T-cell (primary cell): ENCODE data around the gene PDIA3. TPM values are rescaled to one million over a fixed set of nuclear protein-coding genes. Genes with fewer than 3 reads are reported as not detected.
A peak's percentile ranks its signal among the peaks of the same experiment; 100 is the strongest.

Experiments
- ATAC-seq, 4 experiments: fragments of 200-7000 bp in 3 of 4; fragments of 150-1000 bp in 1 of 4; cut with Tn5 transposase; replicated peaks in 1 of 4; 1 replicate in 3 of 4; 2 replicates in 1 of 4; pipeline ENCODE4 v1.10.0; 2021; ENCODE audit warnings: moderate library complexity in 3 of 4, mild to moderate bottlenecking in 2 of 4, moderate number of reproducible peaks in 1 of 4
- CTCF ChIA-PET, 2 donors: fragments of 300-600 bp; sonication (Branson Sonifier 250); formaldehyde crosslinking; loops; one replicate each; lab custom pipeline; 2022; ENCODE audit warnings: antibody characterized with exemption in 2 of 2; lab: Charles Lee
- POLR2A ChIA-PET, 2 donors: fragments of 300-600 bp; sonication (Branson Sonifier 250); formaldehyde crosslinking; loops; one replicate each; lab custom pipeline; 2022; ENCODE audit warnings: antibody characterized with exemption in 2 of 2; lab: Charles Lee
- DNase-seq, 35 experiments: peaks; one replicate each; pipeline versions ENCODE4 v3.0.0 to v3.0.0-alpha.2; 2013 to 2023
- H3K27ac ChIP-seq: one replicate; pipeline ENCODE4 v1.5.1; 2013; ENCODE audit warnings: low read length
- H3K27me3 ChIP-seq, 2 experiments: replicated peaks in 1 of 2; 1 replicate in 1 of 2; 2 replicates in 1 of 2; pipeline versions ENCODE4 v1.6.1 to v1.7.0; 2013; ENCODE audit warnings: low read length in 1 of 2, mixed read lengths in 1 of 2; ENCODE audit not compliant: control insufficient read depth in 2 of 2, insufficient read depth in 2 of 2; ENCODE audit errors: extremely low read depth in 1 of 2
- H3K36me3 ChIP-seq, 2 donors: 1 replicate in 1 of 2; 2 replicates in 1 of 2; pipeline versions ENCODE4 v1.6.1 to v1.7.0; 2013; ENCODE audit warnings: low read length in 1 of 2; ENCODE audit not compliant: control insufficient read depth in 2 of 2, insufficient read depth in 1 of 2; ENCODE audit errors: extremely low read depth in 1 of 2
- H3K4me1 ChIP-seq, 2 experiments: 1 replicate in 1 of 2; 2 replicates in 1 of 2; pipeline versions ENCODE4 v1.6.1 to v1.7.0; 2013; ENCODE audit warnings: low read length in 2 of 2, mixed read lengths in 1 of 2; ENCODE audit not compliant: insufficient read depth in 2 of 2, control insufficient read depth in 1 of 2; ENCODE audit errors: extremely low read depth in 1 of 2
- H3K4me3 ChIP-seq, 2 donors: 1 replicate in 1 of 2; 2 replicates in 1 of 2; pipeline versions ENCODE4 v1.5.1 to v1.7.0; 2013; ENCODE audit warnings: mild to moderate bottlenecking in 2 of 2, low read length in 1 of 2, moderate library complexity in 1 of 2; ENCODE audit not compliant: control insufficient read depth in 1 of 2; ENCODE audit errors: extremely low read depth in 1 of 2
- H3K9me3 ChIP-seq: 2 replicates; pipeline ENCODE4 v1.7.0; 2013
- H3K27ac Mint-ChIP-seq, 2 donors: one replicate each; pipeline ENCODE4 v1.8.0; 2020 to 2021; ENCODE audit warnings: mild to moderate bottlenecking in 2 of 2, mixed read lengths in 2 of 2
- H3K27me3 Mint-ChIP-seq, 2 donors: one replicate each; pipeline ENCODE4 v1.8.0; 2021 to 2022; ENCODE audit warnings: mixed read lengths in 2 of 2
- H3K36me3 Mint-ChIP-seq: one replicate; pipeline ENCODE4 v1.8.0; 2021; ENCODE audit warnings: mixed read lengths
- H3K4me1 Mint-ChIP-seq, 3 donors: one replicate each; pipeline ENCODE4 v1.8.0; 2020 to 2022; ENCODE audit warnings: mixed read lengths in 3 of 3, mild to moderate bottlenecking in 1 of 3
- H3K4me3 Mint-ChIP-seq, 3 donors: one replicate each; pipeline ENCODE4 v1.8.0; 2020 to 2022; ENCODE audit warnings: mild to moderate bottlenecking in 3 of 3, mixed read lengths in 3 of 3, moderate library complexity in 3 of 3
- H3K9me3 Mint-ChIP-seq, 3 donors: one replicate each; pipeline ENCODE4 v1.8.0; 2020 to 2022; ENCODE audit warnings: mixed read lengths in 3 of 3
- WGBS: methylation state at CpG from one replicate; pipeline ENCODE4 v1.1.5; 2013; ENCODE audit warnings: missing lambda C conversion rate; ENCODE audit not compliant: insufficient coverage; 5-methylcytosine and 5-hydroxymethylcytosine counted together
- total RNA-seq, 35 experiments: library from RNA in 6 of 35; stranded (reverse) in 6 of 35; fragments of 120-200 nt in 1 of 35; gene quantifications; one replicate each; pipeline versions ENCODE4 v1.2.1 to v1.2.4 and lab custom pipeline; 2013 to 2026

PDIA3 gene
- total RNA-seq, 5 donors from 2014 or later (not counting 1 experiment from before 2014, with no cell fraction given), result 151 to 231 (median 190) TPM

DNA sequence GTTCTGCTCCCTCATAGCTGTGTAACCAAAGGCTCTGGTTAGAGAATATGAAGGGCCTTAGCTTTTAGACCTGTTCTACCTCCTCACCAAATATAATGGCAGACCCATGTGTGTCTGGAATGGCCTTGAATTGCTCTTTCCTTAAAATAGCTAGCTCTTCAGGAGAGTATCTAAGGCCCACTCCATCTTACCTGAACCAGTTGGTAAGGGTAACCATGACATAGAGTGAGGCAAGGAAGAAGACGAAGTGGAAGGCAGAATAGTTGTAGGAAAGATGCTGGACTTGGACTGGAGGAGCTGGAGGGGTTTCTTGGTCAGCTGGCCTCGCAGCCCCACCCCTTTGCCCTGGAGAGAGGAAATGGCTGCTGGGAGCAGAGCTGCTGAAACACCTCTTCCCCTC, 49.0 kb downstream of the PDIA3 start:
- POLR2A ChIA-PET, result interaction anchor here (0.6 to 1.1 kb wide), 3 partner anchors 18 to 43 kb away, joined by 3 to 4 read pairs (median 3); no protein-coding TSS in a partner anchor
- peaks cover 22 to 45% of the 10 kb centered on the region in 2 experiments for H3K4me1 ChIP-seq
- CTCF ChIA-PET, result interaction anchor here in 1 of 2 donors (0.6 to 0.8 kb wide), 2 partner anchors 30 to 982 kb away, joined by 3 to 4 read pairs; no protein-coding TSS in a partner anchor
- Mint-ChIP-seq H3K27me3 (no peaks in the 10 kb centered on the region), H3K27ac (peak overlapping the region; percentile 12 to 66), H3K4me3 (no peak overlapping the region), H3K36me3 (peaks cover 51% of the 10 kb centered on the region), H3K9me3 (no peaks in the 10 kb centered on the region), H3K4me1 (peaks cover 58 to 69% (median 67%) of the 10 kb centered on the region in 3 donors)
- H3K36me3 ChIP-seq, result peaks cover 5 to 57% of the 10 kb centered on the region in 2 donors
- DNase-seq, result no peak
- H3K27ac ChIP-seq, result no peak overlapping the region
- H3K4me3 ChIP-seq, result no peak overlapping the region
- no peak for ATAC-seq
- no peaks in the 10 kb centered on the region for H3K27me3 ChIP-seq
- H3K9me3 ChIP-seq, result no peaks in the 10 kb centered on the region
- WGBS, result no CpG with 5 or more reads among the region's 2 CpGs

DNA sequence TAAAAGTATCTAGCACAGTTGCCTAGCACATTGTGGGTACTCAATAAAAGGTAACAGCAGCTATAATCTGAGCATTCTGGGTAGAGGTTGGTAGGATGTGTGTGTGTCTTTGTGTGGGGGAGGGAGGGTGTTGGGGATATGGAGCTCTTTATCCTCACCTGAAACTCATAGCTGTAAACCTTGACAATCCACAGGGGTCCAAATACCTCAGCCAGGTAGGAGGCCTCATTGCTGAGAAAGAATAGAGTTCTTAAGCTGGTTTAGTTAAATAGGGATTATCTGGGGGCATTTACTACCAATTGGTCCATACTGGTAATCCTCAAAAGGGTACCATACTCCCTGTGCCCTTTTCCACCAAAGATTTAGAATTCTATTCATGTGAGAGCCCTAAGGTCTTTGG, 49.8 kb downstream of the PDIA3 start:
- POLR2A ChIA-PET, result interaction anchor here (0.5 to 0.6 kb wide), 3 partner anchors 17 to 1656 kb away, joined by 3 to 5 read pairs (median 3); no protein-coding TSS in a partner anchor
- Histone ChIP-seq H3K4me3 (no peak overlapping the region), H3K27me3 (no peaks in the 10 kb centered on the region), H3K36me3 (peaks cover 5 to 57% of the 10 kb centered on the region in 2 donors), H3K4me1 (peaks cover 24 to 51% of the 10 kb centered on the region in 2 experiments), H3K9me3 (no peaks in the 10 kb centered on the region), H3K27ac (no peak overlapping the region)
- DNase-seq (no peak), ATAC-seq (no peak)
- Mint-ChIP-seq H3K4me1 (peaks cover 66 to 76% (median 74%) of the 10 kb centered on the region in 3 donors), H3K9me3 (no peaks in the 10 kb centered on the region), H3K4me3 (no peak overlapping the region), H3K36me3 (peaks cover 55% of the 10 kb centered on the region), H3K27ac (peak overlapping the region in 1 of 2 donors; percentile 8), H3K27me3 (no peaks in the 10 kb centered on the region)
- CTCF ChIA-PET, result interaction anchor here (0.6 to 1.3 kb wide), 4 partner anchors 10 to 736 kb away, joined by 3 to 4 read pairs (median 3); partner anchors contain the start of gene MFAP1 (in 1 of the 2)

DNA sequence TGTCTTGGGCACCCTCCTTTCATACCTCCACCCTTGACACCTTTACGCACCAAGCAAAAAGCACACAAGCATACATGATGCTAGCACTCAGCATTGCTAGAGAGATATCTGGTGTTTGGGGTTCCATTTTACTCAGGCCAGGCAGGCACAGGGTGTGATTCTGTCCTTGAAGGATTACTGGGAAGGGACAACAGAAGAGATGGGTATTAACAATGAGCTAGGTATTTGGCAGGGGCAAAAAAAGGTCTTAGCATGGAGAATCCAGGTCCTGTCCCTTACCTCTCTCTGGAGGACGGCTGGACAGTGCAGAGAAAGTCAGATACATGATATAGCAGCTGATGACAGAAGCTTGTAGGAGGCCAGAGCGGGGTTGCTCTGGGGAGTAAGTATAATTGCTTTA, 50.3 kb downstream of the PDIA3 start:
- Mint-ChIP-seq H3K36me3 (peaks cover 58% of the 10 kb centered on the region), H3K27ac (peak overlapping the region; percentile 40 to 68), H3K27me3 (no peaks in the 10 kb centered on the region), H3K9me3 (no peaks in the 10 kb centered on the region), H3K4me1 (peaks cover 72 to 79% (median 77%) of the 10 kb centered on the region in 3 donors), H3K4me3 (no peak overlapping the region)
- no CpG with 5 or more reads among the region's 3 CpGs for WGBS
- Histone ChIP-seq H3K4me3 (no peak overlapping the region), H3K9me3 (no peaks in the 10 kb centered on the region), H3K27me3 (no peaks in the 10 kb centered on the region), H3K27ac (no peak overlapping the region), H3K4me1 (peaks cover 29 to 53% of the 10 kb centered on the region in 2 experiments), H3K36me3 (peaks cover 5 to 57% of the 10 kb centered on the region in 2 donors)
- DNase-seq, result no peak
- ChIA-PET POLR2A (interaction anchor here (0.5 to 1.1 kb wide), 2 partner anchors 28 to 1656 kb away, joined by 3 to 5 read pairs; partner anchors contain the start of gene MFAP1 (in 1 of the 2)), CTCF (interaction anchor here (0.5 to 1.3 kb wide), 5 partner anchors 10 to 1827 kb away, joined by 3 to 5 read pairs (median 4); partner anchors contain the start of genes ELL3 (in 1 of the 2), GOLM2 (in 1 of the 2) and MFAP1 (in 1 of the 2))
- no peak for ATAC-seq

DNA sequence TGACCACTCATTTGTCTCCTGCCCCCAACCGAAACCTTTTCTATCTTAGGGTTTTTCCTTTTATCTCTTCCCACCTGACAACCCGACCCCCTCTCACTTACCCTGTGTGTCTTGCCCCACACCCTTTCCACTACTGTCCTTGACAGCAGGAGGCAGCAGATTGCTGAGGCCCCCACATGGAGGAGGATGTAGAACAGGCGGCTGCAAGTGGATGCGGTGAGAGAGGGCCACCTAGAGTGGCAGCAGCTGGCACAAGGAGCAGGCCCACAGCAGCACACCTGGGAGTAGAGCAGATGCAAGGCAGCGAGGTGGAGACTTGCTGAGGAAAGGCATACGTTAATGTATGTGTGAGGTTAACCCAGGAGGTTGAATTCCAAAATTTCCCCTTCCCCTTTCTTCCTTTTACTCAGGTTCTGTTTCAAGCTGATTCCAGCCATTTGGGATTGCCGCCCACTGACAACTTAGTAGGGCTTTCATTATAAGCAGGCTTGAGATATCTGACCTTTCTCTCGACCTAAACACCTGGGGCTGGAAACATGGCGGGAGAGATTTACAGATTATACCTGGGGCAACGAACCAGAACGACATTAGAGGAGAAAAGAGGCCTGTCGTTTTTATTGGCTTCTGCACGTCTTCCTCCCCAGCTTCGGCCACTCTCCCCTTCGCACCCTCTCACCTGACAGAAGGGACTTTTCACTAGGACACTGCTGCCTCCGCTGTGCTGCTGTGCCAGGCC, 53.1 kb downstream of the PDIA3 start:
- Mint-ChIP-seq H3K27me3 (no peaks in the 10 kb centered on the region), H3K4me1 (peaks cover 60 to 66% (median 64%) of the 10 kb centered on the region in 3 donors), H3K9me3 (no peaks in the 10 kb centered on the region), H3K4me3 (peak overlapping the region in 2 of 3 donors; percentile 9 to 97), H3K36me3 (peaks cover 51% of the 10 kb centered on the region), H3K27ac (peak overlapping the region; percentile 98)
- H3K4me1 ChIP-seq, result peaks cover 15 to 35% of the 10 kb centered on the region in 2 experiments
- no peaks in the 10 kb centered on the region for H3K27me3 ChIP-seq
- H3K9me3 ChIP-seq, result no peaks in the 10 kb centered on the region
- 98% methylated on average over 12 of the region's 16 CpGs for WGBS
- ATAC-seq (no peak), DNase-seq (no peak)
- peak overlapping the region; percentile 77 for H3K27ac ChIP-seq
- ChIA-PET CTCF (interaction anchor here in 1 of 2 donors (0.6 kb wide), 1 partner anchor 9 kb away, joined by 5 read pairs; no protein-coding TSS in a partner anchor), POLR2A (no interaction called here)
- no peak overlapping the region for H3K4me3 ChIP-seq
- H3K36me3 ChIP-seq, result peaks cover 5 to 61% of the 10 kb centered on the region in 2 donors

DNA sequence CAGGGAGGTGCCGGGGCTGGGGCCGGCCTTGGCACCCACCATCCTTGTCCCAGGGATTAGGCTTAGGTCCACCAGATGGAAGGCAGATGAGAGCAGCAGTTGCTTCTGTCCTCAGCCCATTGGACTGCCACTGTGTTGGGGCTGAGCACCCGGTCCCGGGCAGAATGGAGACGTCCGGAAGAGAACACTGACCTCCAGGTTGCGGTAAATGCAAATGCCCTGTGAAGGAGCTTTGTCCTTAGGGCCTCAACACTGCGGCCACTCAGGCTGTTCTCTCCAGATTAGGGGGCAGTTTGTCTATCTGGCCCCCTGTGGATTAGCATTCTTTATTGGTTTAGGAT, 53.7 kb downstream of the PDIA3 start, which contains the start of gene SERINC4:
TSS of gene SERINC4 (minus strand) at position 276 of the 341 bp plus-strand sequence. CDS start at position 42, 234 bp downstream.
- Mint-ChIP-seq H3K27ac (peak within 1 kb of the TSS; percentile 98), H3K36me3 (peaks cover 49% of the 10 kb centered on the region), H3K27me3 (no peaks in the 10 kb centered on the region), H3K9me3 (no peaks in the 10 kb centered on the region), H3K4me1 (peaks cover 55 to 60% (median 59%) of the 10 kb centered on the region in 3 donors), H3K4me3 (peak within 1 kb of the TSS; percentile 97 to 99 (median 99))
- no peaks in the 10 kb centered on the region for H3K9me3 ChIP-seq
- 98% methylated on average over 8 of the region's 8 CpGs for WGBS
- H3K27me3 ChIP-seq, result no peaks in the 10 kb centered on the region
- H3K4me1 ChIP-seq, result peaks cover 15 to 29% of the 10 kb centered on the region in 2 experiments
- ChIA-PET CTCF (interaction anchor here (0.6 to 1.4 kb wide), 2 partner anchors 10 to 25 kb away, joined by 5 read pairs; partner anchors contain the start of gene MFAP1 (in 1 of the 2)), POLR2A (interaction anchor here in 1 of 2 donors (1.2 kb wide), 2 partner anchors 22 to 25 kb away, joined by 4 to 11 read pairs; partner anchors contain the start of gene MFAP1)
- no peak for DNase-seq
- H3K36me3 ChIP-seq, result peaks cover 7 to 61% of the 10 kb centered on the region in 2 donors
- H3K27ac ChIP-seq, result peak within 1 kb of the TSS; percentile 77
- no peak for ATAC-seq
- peak within 1 kb of the TSS; percentile 80 to 90 for H3K4me3 ChIP-seq
